GM12878 (cell line): ENCODE data around the gene RBKS. TPM values are rescaled to one million over a fixed set of nuclear protein-coding genes. Genes with fewer than 3 reads are reported as not detected.
A peak's percentile ranks its signal among the peaks of the same experiment; 100 is the strongest.

Experiments
- BCL11A ChIP-seq: IDR thresholded peaks from 2 replicates; pipeline ENCODE4 v1.6.1; 2011; ENCODE audit warnings: low read depth, low read length
- CHD4 ChIP-seq: fragments of 200-600 bp; sonication (generic); IDR thresholded peaks from 2 replicates; pipeline ENCODE4 v1.6.1; 2016; ENCODE audit warnings: mild to moderate bottlenecking
- CREB1 ChIP-seq: IDR thresholded peaks from 2 replicates; pipeline ENCODE4 v1.6.1; 2012; ENCODE audit warnings: low read depth, mild to moderate bottlenecking, inconsistent platforms
- ETV6 ChIP-seq, 2 experiments: fragments of 450-650 bp in 1 of 2; IDR thresholded peaks in 1 of 2; conservative IDR thresholded peaks in 1 of 2; 2 replicates each; pipeline ENCODE4 v1.6.1; 2014; ENCODE audit warnings: antibody characterized with exemption in 1 of 2, borderline replicate concordance in 1 of 2, low read depth in 1 of 2, mild to moderate bottlenecking in 1 of 2, moderate library complexity in 1 of 2
- HDAC6 ChIP-seq: fragments of 200-600 bp; sonication (generic); IDR thresholded peaks from one replicate; pipeline ENCODE4 v1.8.0; 2017; ENCODE audit warnings: antibody characterized with exemption; ENCODE audit not compliant: unreplicated experiment
- HDGF ChIP-seq: fragments of 450-650 bp; IDR thresholded peaks from 2 replicates; pipeline ENCODE4 v1.6.1; 2016; ENCODE audit warnings: antibody characterized with exemption
- IRF4 ChIP-seq: IDR thresholded peaks from 2 replicates; pipeline ENCODE4 v1.6.1; 2011; ENCODE audit warnings: low read depth, low read length
- JUNB ChIP-seq: IDR thresholded peaks from 2 replicates; pipeline ENCODE4 v1.6.1; 2016; ENCODE audit warnings: antibody characterized with exemption, mild to moderate bottlenecking
- KAT2A ChIP-seq: conservative IDR thresholded peaks from 2 replicates; pipeline ENCODE4 v1.6.1; 2011; ENCODE audit warnings: low read depth, low read length; ENCODE audit not compliant: control insufficient read depth
- MEF2B ChIP-seq: fragments of 450-650 bp; IDR thresholded peaks from 2 replicates; pipeline ENCODE4 v1.6.1; 2018; ENCODE audit warnings: mild to moderate bottlenecking, moderate library complexity; ENCODE audit not compliant: partially characterized antibody, poor library complexity, severe bottlenecking
- NFIC ChIP-seq: IDR thresholded peaks from 2 replicates; pipeline ENCODE4 v1.6.1; 2012; ENCODE audit warnings: low read depth, mild to moderate bottlenecking, inconsistent platforms, low read length, moderate library complexity
- NFYB ChIP-seq: IDR thresholded peaks from 2 replicates; pipeline ENCODE4 v1.6.1; 2011; ENCODE audit warnings: low read depth, mild to moderate bottlenecking, low read length, improper control_type of control experiment, moderate library complexity; ENCODE audit not compliant: insufficient read depth
- NRF1 ChIP-seq: conservative IDR thresholded peaks from 2 replicates; pipeline ENCODE4 v1.6.1; 2011; ENCODE audit warnings: mild to moderate bottlenecking, low read depth, low read length, improper control_type of control experiment
- SMAD5 ChIP-seq: IDR thresholded peaks from 2 replicates; pipeline ENCODE4 v1.6.1; 2016; ENCODE audit warnings: antibody characterized with exemption, low read depth
- SP1 ChIP-seq: IDR thresholded peaks from one replicate; pipeline ENCODE4 v1.6.1; 2011; ENCODE audit warnings: low read depth, low read length
- SPI1 ChIP-seq: IDR thresholded peaks from 2 replicates; pipeline ENCODE4 v1.6.1; 2011; ENCODE audit warnings: low read depth, mild to moderate bottlenecking, low read length, moderate library complexity, borderline replicate concordance; ENCODE audit not compliant: insufficient read depth
- SREBF1 ChIP-seq: IDR thresholded peaks from 2 replicates; pipeline ENCODE4 v1.6.1; 2012; ENCODE audit warnings: mild to moderate bottlenecking, low read length
- TARDBP ChIP-seq: IDR thresholded peaks from 2 replicates; pipeline ENCODE4 v1.6.1; 2016; ENCODE audit warnings: borderline replicate concordance
- YBX1 ChIP-seq: fragments of 450-650 bp; IDR thresholded peaks from 2 replicates; pipeline ENCODE4 v1.6.1; 2016; ENCODE audit warnings: antibody characterized with exemption
- polyA plus RNA-seq, 11 experiments: library from polyadenylated mRNA; depleted of rRNA in 4 of 11; unstranded in 6 of 11; stranded (reverse) in 5 of 11; fragments of >200 nt; fragmentation: Nextera tagmentation in 4 of 11; fragmentation: Illumina TruSeq in 1 of 11; extraction: Ambion mirVana in 4 of 11; extraction: Trizol in 1 of 11; gene quantifications; 1 replicate in 1 of 11; 2 replicates in 10 of 11; pipeline versions ENCODE4 v1.2.1 to v1.2.3, GENCODE V29; 2011 to 2016; ENCODE audit warnings: inconsistent platforms in 2 of 11, missing spikeins in 2 of 11, low read depth in 1 of 11
- total RNA-seq, 4 experiments: library from RNA; depleted of rRNA in 3 of 4; stranded (reverse); fragments of >200 nt in 3 of 4; fragmentation: Illumina TruSeq in 1 of 4; extraction: Trizol in 1 of 4; gene quantifications; 2 replicates each; pipeline versions ENCODE4 v1.2.1 to v1.2.3, GENCODE V29; 2013 to 2021
- TF ChIP-seq, protein P1 (sequence below): IDR thresholded peaks from 2 replicates; pipeline ENCODE4 v1.6.1; 2011; ENCODE audit warnings: low read depth, mild to moderate bottlenecking, low read length, moderate library complexity, borderline replicate concordance; ENCODE audit errors: extremely low read depth
- TF ChIP-seq, protein P2 (sequence below): fragments of 450-650 bp; IDR thresholded peaks from 2 replicates; pipeline ENCODE4 v1.6.1; 2017; ENCODE audit warnings: mild to moderate bottlenecking, low read depth, inconsistent platforms; ENCODE audit not compliant: poor library complexity, severe bottlenecking
- TF ChIP-seq, protein P3 (sequence below): fragments of 450-650 bp; IDR thresholded peaks from 2 replicates; pipeline ENCODE4 v1.6.1; 2017; ENCODE audit warnings: borderline replicate concordance
- TF ChIP-seq, protein P4 (sequence below): fragments of 450-650 bp; IDR thresholded peaks from 2 replicates; pipeline ENCODE4 v1.6.1; 2016; ENCODE audit warnings: mild to moderate bottlenecking
- TF ChIP-seq, protein P5 (sequence below): fragments of 450-650 bp; IDR thresholded peaks from 2 replicates; pipeline ENCODE4 v1.6.1; 2014; ENCODE audit warnings: mild to moderate bottlenecking

The RBKS gene
- total and polyA plus RNA-seq, 10 of the 15 experiments (the other 5 are each of a cell fraction or from before 2014, with no cell fraction given): 0.39 to 1.8 (median 1.0) TPM

DNA sequence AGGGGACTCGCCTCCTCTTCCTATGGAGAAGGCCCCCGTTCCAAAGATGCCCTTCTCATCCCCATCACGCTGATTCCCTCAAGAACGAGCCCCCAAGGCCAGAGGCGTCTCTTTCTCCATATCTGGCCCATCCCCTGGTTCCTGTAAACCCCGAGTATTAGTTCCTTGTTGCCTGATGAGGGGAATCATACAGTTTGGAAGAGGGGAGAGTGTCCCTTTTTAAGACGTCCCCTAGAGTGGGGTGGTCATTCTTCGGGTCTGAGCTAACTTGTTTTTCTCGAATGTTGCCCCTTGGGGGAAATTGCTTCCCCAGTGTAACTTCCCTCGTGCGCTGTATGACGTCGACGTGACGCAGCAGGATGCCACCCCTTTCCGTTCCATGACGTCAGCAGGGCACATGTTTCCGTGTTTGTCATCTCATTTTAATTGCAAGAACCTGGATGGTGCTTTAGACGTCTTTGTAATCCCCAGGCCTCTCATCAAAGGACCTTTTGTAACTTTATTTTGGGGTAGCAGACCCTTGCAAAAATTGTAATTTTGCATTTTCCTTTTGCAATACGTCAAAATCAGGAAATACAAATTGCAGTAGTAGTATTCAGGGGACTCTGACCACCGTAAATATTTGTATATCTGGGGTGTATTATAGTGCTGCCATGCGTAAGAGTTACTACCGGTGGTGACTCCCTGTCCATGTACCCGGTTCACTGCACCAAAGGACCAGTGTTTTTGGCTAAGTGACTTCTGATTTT is 911 bp upstream of the RBKS start (continued):
- TF ChIP-seq, protein P1, sequence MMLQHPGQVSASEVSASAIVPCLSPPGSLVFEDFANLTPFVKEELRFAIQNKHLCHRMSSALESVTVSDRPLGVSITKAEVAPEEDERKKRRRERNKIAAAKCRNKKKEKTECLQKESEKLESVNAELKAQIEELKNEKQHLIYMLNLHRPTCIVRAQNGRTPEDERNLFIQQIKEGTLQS: no peak
- TF ChIP-seq HDAC6: no peak
- no peak for TF ChIP-seq HDGF
- no peak for TF ChIP-seq SPI1
- no peak; the same call in 1 of the 2 replicates for TF ChIP-seq NFIC
- no peak for TF ChIP-seq NFYB
- TF ChIP-seq MEF2B: peak; percentile 28
- TF ChIP-seq SMAD5: 0 out of 2 replicates have a peak, but pooled peaks have one; percentile 2
- no peak for TF ChIP-seq SREBF1
- TF ChIP-seq IRF4: no peak
- TF ChIP-seq SP1: peak; percentile 70
- TF ChIP-seq ETV6 (conservative IDR thresholded peaks at IDR 0.05 in 1 of 2, IDR thresholded peaks at IDR 0.05 in 1 of 2; ENCODE audit: borderline replicate concordance in 1 of 2, low read depth in 1 of 2): no peak
- TF ChIP-seq, protein P2, sequence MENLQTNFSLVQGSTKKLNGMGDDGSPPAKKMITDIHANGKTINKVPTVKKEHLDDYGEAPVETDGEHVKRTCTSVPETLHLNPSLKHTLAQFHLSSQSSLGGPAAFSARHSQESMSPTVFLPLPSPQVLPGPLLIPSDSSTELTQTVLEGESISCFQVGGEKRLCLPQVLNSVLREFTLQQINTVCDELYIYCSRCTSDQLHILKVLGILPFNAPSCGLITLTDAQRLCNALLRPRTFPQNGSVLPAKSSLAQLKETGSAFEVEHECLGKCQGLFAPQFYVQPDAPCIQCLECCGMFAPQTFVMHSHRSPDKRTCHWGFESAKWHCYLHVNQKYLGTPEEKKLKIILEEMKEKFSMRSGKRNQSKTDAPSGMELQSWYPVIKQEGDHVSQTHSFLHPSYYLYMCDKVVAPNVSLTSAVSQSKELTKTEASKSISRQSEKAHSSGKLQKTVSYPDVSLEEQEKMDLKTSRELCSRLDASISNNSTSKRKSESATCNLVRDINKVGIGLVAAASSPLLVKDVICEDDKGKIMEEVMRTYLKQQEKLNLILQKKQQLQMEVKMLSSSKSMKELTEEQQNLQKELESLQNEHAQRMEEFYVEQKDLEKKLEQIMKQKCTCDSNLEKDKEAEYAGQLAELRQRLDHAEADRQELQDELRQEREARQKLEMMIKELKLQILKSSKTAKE: peak; percentile 44
- TF ChIP-seq, protein P3, sequence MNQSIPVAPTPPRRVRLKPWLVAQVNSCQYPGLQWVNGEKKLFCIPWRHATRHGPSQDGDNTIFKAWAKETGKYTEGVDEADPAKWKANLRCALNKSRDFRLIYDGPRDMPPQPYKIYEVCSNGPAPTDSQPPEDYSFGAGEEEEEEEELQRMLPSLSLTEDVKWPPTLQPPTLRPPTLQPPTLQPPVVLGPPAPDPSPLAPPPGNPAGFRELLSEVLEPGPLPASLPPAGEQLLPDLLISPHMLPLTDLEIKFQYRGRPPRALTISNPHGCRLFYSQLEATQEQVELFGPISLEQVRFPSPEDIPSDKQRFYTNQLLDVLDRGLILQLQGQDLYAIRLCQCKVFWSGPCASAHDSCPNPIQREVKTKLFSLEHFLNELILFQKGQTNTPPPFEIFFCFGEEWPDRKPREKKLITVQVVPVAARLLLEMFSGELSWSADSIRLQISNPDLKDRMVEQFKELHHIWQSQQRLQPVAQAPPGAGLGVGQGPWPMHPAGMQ: no peak
- TF ChIP-seq, protein P4, sequence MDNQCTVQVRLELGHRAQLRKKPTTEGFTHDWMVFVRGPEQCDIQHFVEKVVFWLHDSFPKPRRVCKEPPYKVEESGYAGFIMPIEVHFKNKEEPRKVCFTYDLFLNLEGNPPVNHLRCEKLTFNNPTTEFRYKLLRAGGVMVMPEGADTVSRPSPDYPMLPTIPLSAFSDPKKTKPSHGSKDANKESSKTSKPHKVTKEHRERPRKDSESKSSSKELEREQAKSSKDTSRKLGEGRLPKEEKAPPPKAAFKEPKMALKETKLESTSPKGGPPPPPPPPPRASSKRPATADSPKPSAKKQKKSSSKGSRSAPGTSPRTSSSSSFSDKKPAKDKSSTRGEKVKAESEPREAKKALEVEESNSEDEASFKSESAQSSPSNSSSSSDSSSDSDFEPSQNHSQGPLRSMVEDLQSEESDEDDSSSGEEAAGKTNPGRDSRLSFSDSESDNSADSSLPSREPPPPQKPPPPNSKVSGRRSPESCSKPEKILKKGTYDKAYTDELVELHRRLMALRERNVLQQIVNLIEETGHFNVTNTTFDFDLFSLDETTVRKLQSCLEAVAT: peak; percentile 58; the same call in 1 of the 2 replicates
- TF ChIP-seq, protein P5, sequence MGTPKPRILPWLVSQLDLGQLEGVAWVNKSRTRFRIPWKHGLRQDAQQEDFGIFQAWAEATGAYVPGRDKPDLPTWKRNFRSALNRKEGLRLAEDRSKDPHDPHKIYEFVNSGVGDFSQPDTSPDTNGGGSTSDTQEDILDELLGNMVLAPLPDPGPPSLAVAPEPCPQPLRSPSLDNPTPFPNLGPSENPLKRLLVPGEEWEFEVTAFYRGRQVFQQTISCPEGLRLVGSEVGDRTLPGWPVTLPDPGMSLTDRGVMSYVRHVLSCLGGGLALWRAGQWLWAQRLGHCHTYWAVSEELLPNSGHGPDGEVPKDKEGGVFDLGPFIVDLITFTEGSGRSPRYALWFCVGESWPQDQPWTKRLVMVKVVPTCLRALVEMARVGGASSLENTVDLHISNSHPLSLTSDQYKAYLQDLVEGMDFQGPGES: no peak
- no peak for TF ChIP-seq JUNB
- no peak for TF ChIP-seq YBX1
- TF ChIP-seq KAT2A: no peak
- no peak for TF ChIP-seq CHD4
- no peak for TF ChIP-seq TARDBP
- no peak for TF ChIP-seq BCL11A
- no peak for TF ChIP-seq NRF1
- TF ChIP-seq CREB1: peak; percentile 100
